Measurements from ENCODE around the gene EPS15.
"Not testable (repeated sequence)": the region's sequence is repeated elsewhere in the genome, so short reads cannot be mapped to it uniquely, and the experiment has no call there.

- not testable (repeated sequence) for TF ChIP-seq POLR2A, CTCF (IDR thresholded peaks at IDR 0.05)
These were observed 81.7 kb downstream of the EPS15 start for GRCh38 chr1:51437391-51437790.

Measured in transverse colon (tissue), 3 donors.